ENCODE data around the gene KRT17.
"Not testable (repeated sequence)": the region's sequence is repeated elsewhere in the genome, so short reads cannot be mapped to it uniquely, and the experiment has no call there.

KRT17 gene

GRCh38 chr17:41625602-41626001, 1.2 kb upstream of the KRT17 start:
- no peak for DNase-seq
- in situ Hi-C loops (cut with HindIII; ENCODE audit: low pct_ligation_motif_present, low pct_unique_long_range_greater_than_20kb, low sequenced_read_pairs) = no loop called here

DNA sequence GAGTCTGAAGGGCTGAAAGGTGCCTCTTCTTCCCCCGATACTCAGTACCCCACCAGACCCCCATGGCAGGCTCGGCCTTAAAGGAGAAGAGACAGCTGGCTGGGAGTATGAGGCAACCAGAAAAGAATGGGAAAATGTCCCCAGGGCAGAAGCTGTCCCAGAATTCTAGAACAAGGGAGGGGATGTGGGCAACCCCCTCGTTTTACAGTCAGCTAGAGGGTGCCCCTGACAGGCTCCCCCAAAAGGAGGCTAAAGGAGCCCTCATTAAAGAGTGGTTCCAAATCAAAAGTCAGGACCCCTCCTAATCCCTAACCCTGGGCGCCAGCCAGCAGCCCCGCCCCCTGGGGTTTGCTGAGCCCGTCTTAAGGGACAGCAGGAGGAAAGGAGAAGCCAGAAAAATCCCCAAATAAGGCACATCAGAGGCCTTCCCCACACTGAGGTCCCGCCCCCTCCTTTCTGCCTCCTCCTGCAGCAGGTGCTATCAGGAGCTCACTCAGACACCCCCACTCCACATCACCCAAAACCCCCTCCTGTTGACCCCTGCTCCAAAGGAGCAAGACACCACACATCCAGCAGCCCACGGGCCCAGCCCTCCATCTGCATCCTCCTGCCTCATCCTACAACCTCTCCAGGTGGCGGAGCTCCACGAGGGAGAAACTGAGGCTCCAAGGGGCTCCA, 1.1 kb downstream of the KRT17 start:
- in situ Hi-C loops (cut with HindIII; ENCODE audit: low pct_ligation_motif_present, low pct_unique_long_range_greater_than_20kb, low sequenced_read_pairs) = not testable (repeated sequence)

GRCh38 chr17:41622340-41623183, 1.8 kb downstream of the KRT17 start:
- in situ Hi-C loops (cut with HindIII; ENCODE audit: low pct_ligation_motif_present, low pct_unique_long_range_greater_than_20kb, low sequenced_read_pairs); DNase-seq: not testable (repeated sequence)

More for the DNA sequence above, 1.1 kb downstream of the KRT17 start:
- not testable (repeated sequence) for DNase-seq

DNA sequence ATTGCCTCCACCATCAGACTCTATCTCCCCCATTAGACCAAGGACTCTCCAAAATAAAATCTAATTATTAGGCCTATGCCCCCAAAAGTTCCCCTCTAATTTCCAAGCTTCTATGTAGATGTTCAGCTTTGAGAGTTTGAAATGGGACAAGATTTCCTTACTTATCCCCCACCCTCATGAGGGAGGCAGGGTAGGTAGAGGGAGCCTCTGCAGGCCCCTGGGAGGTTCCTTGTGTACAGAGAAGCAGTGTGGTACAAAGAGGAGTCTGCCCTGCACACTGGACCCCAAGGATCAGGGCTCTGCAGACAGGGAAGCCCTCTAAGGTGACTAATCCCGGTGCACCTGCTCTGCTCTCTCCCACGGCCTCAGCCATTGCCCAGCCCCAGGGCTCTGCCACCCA, 2.5 kb downstream of the KRT17 start:
- in situ Hi-C loops (cut with HindIII; ENCODE audit: low pct_ligation_motif_present, low pct_unique_long_range_greater_than_20kb, low sequenced_read_pairs) = no loop called here
- DNase-seq = no peak

- DNase-seq; in situ Hi-C loops (cut with HindIII; ENCODE audit: low pct_ligation_motif_present, low pct_unique_long_range_greater_than_20kb, low sequenced_read_pairs): not testable (repeated sequence)
Measured at GRCh38 chr17:41621435-41621817, 2.9 kb downstream of the KRT17 start.

- no peak for DNase-seq
- in situ Hi-C loops (cut with HindIII; ENCODE audit: low pct_ligation_motif_present, low pct_unique_long_range_greater_than_20kb, low sequenced_read_pairs) = no loop called here
Measured at GRCh38 chr17:41620583-41621434, 3.6 kb downstream of the KRT17 start.

- in situ Hi-C loops (cut with HindIII; ENCODE audit: low pct_ligation_motif_present, low pct_unique_long_range_greater_than_20kb, low sequenced_read_pairs) = not testable (repeated sequence)
Measured at GRCh38 chr17:41619927-41620582, 4.3 kb downstream of the KRT17 start.

DNA sequence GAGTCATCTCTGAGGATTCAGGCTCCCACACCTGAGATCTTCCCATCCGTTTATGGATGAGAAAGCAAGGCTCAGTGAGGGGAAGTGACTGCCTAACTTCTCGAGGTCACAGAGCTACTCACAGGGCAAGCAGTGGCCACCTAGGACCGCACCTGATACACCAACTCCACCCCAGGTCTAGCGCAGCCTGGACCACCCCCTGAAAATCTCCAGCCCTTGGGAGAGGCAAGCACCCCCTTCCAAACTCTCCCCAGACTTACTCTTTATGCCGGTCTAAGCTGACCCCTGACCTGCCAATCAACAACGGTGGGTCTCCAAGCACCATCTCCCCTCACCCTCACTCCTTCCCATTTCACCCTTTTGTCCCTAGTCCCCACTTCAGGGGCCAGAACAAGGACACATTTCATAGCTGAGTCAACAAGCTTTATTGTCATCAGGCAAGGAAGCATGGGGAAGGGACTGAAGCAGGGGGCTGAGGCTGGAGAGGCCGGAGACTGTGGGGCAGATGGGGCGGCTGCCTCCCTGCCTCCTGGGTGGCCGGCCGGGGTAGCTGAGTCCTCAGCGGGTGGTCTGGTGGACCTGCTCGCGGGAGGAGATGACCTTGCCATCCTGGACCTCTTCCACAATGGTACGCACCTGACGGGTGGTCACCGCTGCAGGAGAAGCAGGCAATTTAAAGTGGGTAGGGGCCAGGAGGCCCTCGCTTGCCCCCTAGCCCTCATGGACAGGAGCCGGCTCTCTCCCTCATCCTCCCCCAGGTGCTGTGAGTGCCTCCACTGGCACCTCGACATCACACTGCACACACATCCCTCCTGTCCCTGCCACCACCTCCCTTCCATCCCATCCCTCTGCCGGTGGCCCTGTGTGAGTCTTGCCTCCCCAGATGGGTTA, 5.1 kb downstream of the KRT17 start:
- in situ Hi-C loops (cut with HindIII; ENCODE audit: low pct_ligation_motif_present, low pct_unique_long_range_greater_than_20kb, low sequenced_read_pairs) = no loop called here
- no peak for DNase-seq

More at GRCh38 chr17:41619927-41620582, 4.3 kb downstream of the KRT17 start:
- not testable (repeated sequence) for DNase-seq

GRCh38 chr17:41618341-41619035, 5.9 kb downstream of the KRT17 start:
- DNase-seq = no peak
- in situ Hi-C loops (cut with HindIII; ENCODE audit: low pct_ligation_motif_present, low pct_unique_long_range_greater_than_20kb, low sequenced_read_pairs) = no loop called here

DNA sequence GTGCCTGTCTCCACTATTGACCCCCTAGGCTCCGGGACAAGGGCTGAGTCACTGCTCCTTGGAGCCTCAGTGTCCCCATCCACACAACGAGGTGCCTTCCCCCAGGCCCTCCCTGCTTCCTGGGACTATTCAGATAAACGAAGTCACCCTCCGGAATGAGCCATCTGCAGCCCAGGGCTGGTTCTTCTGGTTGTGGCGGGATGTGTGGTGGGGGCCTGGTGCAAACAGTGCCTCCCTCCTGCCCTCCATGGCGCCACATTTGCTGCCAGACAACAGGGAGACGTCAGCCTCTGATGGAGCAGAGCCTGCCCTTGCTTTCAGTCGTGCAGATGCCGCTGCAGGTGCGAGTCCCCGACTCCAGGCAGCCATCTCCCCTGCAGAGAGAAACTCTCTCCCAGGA, 6.7 kb downstream of the KRT17 start:
- DNase-seq = no peak
- in situ Hi-C loops (cut with HindIII; ENCODE audit: low pct_ligation_motif_present, low pct_unique_long_range_greater_than_20kb, low sequenced_read_pairs) = no loop called here

- in situ Hi-C loops (cut with HindIII; ENCODE audit: low pct_ligation_motif_present, low pct_unique_long_range_greater_than_20kb, low sequenced_read_pairs) = no loop called here
- DNase-seq = no peak
Measured at GRCh38 chr17:41617136-41617535, 7.2 kb downstream of the KRT17 start.

GRCh38 chr17:41616486-41616885, 7.9 kb downstream of the KRT17 start:
- in situ Hi-C loops (cut with HindIII; ENCODE audit: low pct_ligation_motif_present, low pct_unique_long_range_greater_than_20kb, low sequenced_read_pairs) = not testable (repeated sequence)

GRCh38 chr17:41615454-41615853, 8.9 kb downstream of the KRT17 start:
- no peak for DNase-seq
- in situ Hi-C loops (cut with HindIII; ENCODE audit: low pct_ligation_motif_present, low pct_unique_long_range_greater_than_20kb, low sequenced_read_pairs) = no loop called here

More at GRCh38 chr17:41616486-41616885, 7.9 kb downstream of the KRT17 start:
- not testable (repeated sequence) for DNase-seq

DNA sequence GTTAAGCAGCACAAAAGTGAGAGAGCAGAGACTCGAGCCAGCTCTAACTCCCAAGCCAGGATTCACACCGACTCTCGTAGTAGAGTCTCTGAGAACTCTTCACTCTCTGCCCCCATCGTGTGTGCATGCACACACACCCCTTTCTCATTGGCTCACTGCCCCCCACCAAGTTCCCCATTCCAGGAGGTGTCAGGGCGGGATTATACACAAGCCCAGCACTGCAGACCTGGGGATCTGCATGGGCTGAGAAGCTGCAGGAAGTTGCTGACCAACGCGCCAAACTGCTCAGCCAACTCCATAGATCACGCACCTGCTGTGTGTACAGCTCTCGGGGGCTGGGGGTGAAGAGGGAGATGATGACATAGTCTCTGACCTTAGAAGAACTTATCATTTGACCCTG, 9.6 kb downstream of the KRT17 start:
- DNase-seq; in situ Hi-C loops (cut with HindIII; ENCODE audit: low pct_ligation_motif_present, low pct_unique_long_range_greater_than_20kb, low sequenced_read_pairs): not testable (repeated sequence)

- in situ Hi-C loops (cut with HindIII; ENCODE audit: low pct_ligation_motif_present, low pct_unique_long_range_greater_than_20kb, low sequenced_read_pairs) = no loop called here
- DNase-seq = no peak
Measured at GRCh38 chr17:41614098-41614497, 10.3 kb downstream of the KRT17 start.

- in situ Hi-C loops (cut with HindIII; ENCODE audit: low pct_ligation_motif_present, low pct_unique_long_range_greater_than_20kb, low sequenced_read_pairs) = no loop called here
- no peak for DNase-seq
Measured at GRCh38 chr17:41613277-41614082, 10.9 kb downstream of the KRT17 start.

All from ACHN (cell line).